Lower lobe of right lung (tissue), 2 donors: ENCODE measurements around the gene CFAP46. TPM values are rescaled to one million over a fixed set of nuclear protein-coding genes. Genes with fewer than 3 reads are reported as not detected.

Experiments used
- ATAC-seq, 2 donors: fragments of 200-7000 bp; cut with Tn5 transposase; one replicate each; pipeline ENCODE4 v1.9.1; 2020 to 2022; ENCODE audit warnings: mild to moderate bottlenecking in 2 of 2, moderate library complexity in 2 of 2
- DNase-seq: peaks from one replicate; pipeline ENCODE4 v3.0.0-alpha.2; 2020
- H3K27ac ChIP-seq: fragments of 200-600 bp; one replicate; pipeline ENCODE4 v1.8.0; 2022
- H3K27me3 ChIP-seq: fragments of 200-600 bp; one replicate; pipeline ENCODE4 v1.8.0; 2022; ENCODE audit warnings: low read depth
- H3K36me3 ChIP-seq: fragments of 200-600 bp; one replicate; pipeline ENCODE4 v1.8.0; 2022; ENCODE audit warnings: mild to moderate bottlenecking
- H3K4me1 ChIP-seq: fragments of 200-600 bp; one replicate; pipeline ENCODE4 v1.8.0; 2022
- H3K4me3 ChIP-seq: fragments of 200-600 bp; one replicate; pipeline ENCODE4 v1.8.0; 2022; ENCODE audit warnings: mild to moderate bottlenecking
- H3K9me3 ChIP-seq: fragments of 200-600 bp; one replicate; pipeline ENCODE4 v1.8.0; 2022
- CTCF ChIP-seq: fragments of 200-600 bp; IDR thresholded peaks from one replicate; pipeline ENCODE4 v1.8.0; 2022; ENCODE audit warnings: antibody characterized with exemption, mild to moderate bottlenecking
- intact Hi-C: fragments of 100-400 bp; cut with DNase I; formaldehyde crosslinking; loops from one replicate; pipeline ENCODE4 v1.11.0; 2022
- total RNA-seq: library from RNA; stranded (reverse); fragmentation: NEBNext Ultra II Directional; extraction: Animal tissue kit (Norgen Biotek cat#: 25700); gene quantifications from one replicate; pipeline ENCODE4 v1.2.1, GENCODE V29; 2021
- donor health status: DM: no; HTN: yes; CAD: no; lungs with severe emphysema.

Gene CFAP46
- total RNA-seq, 1 donor from 2014 or later = 9.0 TPM

GRCh38 chr10:132909491-132910071 is 32.8 kb downstream of the CFAP46 start:
- intact Hi-C loops = no loop called here
- no peaks in the 10 kb centered on the region for H3K27me3 ChIP-seq
- H3K27ac ChIP-seq = no peak overlapping the region
- H3K4me3 ChIP-seq = no peak overlapping the region
- no peaks in the 10 kb centered on the region for H3K4me1 ChIP-seq
- ATAC-seq (peak; percentile 6 to 18), DNase-seq (peak; percentile 42)
- no peaks in the 10 kb centered on the region for H3K36me3 ChIP-seq
- TF ChIP-seq CTCF = no peak
- no peaks in the 10 kb centered on the region for H3K9me3 ChIP-seq

- no peak overlapping the region for H3K27ac ChIP-seq
- TF ChIP-seq CTCF = no peak
- DNase-seq = no peak
- no peaks in the 10 kb centered on the region for H3K4me1 ChIP-seq
- H3K36me3 ChIP-seq = no peaks in the 10 kb centered on the region
- no peak for ATAC-seq
- no peak overlapping the region for H3K4me3 ChIP-seq
- no peaks in the 10 kb centered on the region for H3K27me3 ChIP-seq
- H3K9me3 ChIP-seq = no peaks in the 10 kb centered on the region
- intact Hi-C loops = no loop called here
Measured at GRCh38 chr10:132908621-132909295, 33.6 kb downstream of the CFAP46 start.

GRCh38 chr10:132907821-132908620 is 34.3 kb downstream of the CFAP46 start:
- H3K27ac ChIP-seq = no peak overlapping the region
- intact Hi-C loops = no loop called here
- H3K4me1 ChIP-seq = no peaks in the 10 kb centered on the region
- no peaks in the 10 kb centered on the region for H3K36me3 ChIP-seq
- H3K4me3 ChIP-seq = no peak overlapping the region
- no peaks in the 10 kb centered on the region for H3K27me3 ChIP-seq
- no peaks in the 10 kb centered on the region for H3K9me3 ChIP-seq
- no peak for TF ChIP-seq CTCF
- no peak for DNase-seq
- no peak for ATAC-seq

GRCh38 chr10:132906836-132907235 is 35.5 kb downstream of the CFAP46 start:
- Histone ChIP-seq H3K36me3 (no peaks in the 10 kb centered on the region), H3K4me3 (no peak overlapping the region), H3K4me1 (no peaks in the 10 kb centered on the region), H3K9me3 (no peaks in the 10 kb centered on the region), H3K27me3 (no peaks in the 10 kb centered on the region), H3K27ac (no peak overlapping the region)
- peak; percentile 42 for DNase-seq
- TF ChIP-seq CTCF = no peak
- intact Hi-C loops = no loop called here
- ATAC-seq = no peak

- no peak for DNase-seq
- Histone ChIP-seq H3K36me3 (no peaks in the 10 kb centered on the region), H3K27ac (no peak overlapping the region), H3K27me3 (no peaks in the 10 kb centered on the region), H3K9me3 (no peaks in the 10 kb centered on the region), H3K4me3 (no peak overlapping the region), H3K4me1 (no peaks in the 10 kb centered on the region)
- ATAC-seq = no peak
- TF ChIP-seq CTCF = no peak
- intact Hi-C loops = no loop called here
Measured at GRCh38 chr10:132906106-132906505, 36.3 kb downstream of the CFAP46 start.
